ENCODE results near the gene INF2. TPM values are rescaled to one million over a fixed set of nuclear protein-coding genes. Genes with fewer than 3 reads are reported as not detected.
"Not testable (repeated sequence)": the region's sequence is repeated elsewhere in the genome, so short reads cannot be mapped to it uniquely, and the experiment has no call there.

The INF2 gene
- 51.2 and 80.9 TPM in 2 replicates for total RNA-seq

- DNase-seq (ENCODE audit: low read depth), result no peak
Measured at GRCh38 chr14:104689109-104689880, at the start of gene INF2. TSS of gene INF2 (plus strand) at chr14:104689618. CDS start at chr14:104701366, 11,748 bp downstream.

GRCh38 chr14:104639885-104640548, 49.4 kb upstream of the INF2 start:
- peak; percentile 4 for DNase-seq (ENCODE audit: low read depth)

- no peak for DNase-seq (ENCODE audit: low read depth)
Measured at GRCh38 chr14:104640681-104641080, 48.7 kb upstream of the INF2 start.

GRCh38 chr14:104641753-104642539, 47.5 kb upstream of the INF2 start:
- no peak for DNase-seq (ENCODE audit: low read depth)

GRCh38 chr14:104642540-104642868, 46.9 kb upstream of the INF2 start:
- DNase-seq (ENCODE audit: low read depth), result no peak

GRCh38 chr14:104643306-104643705, 46.1 kb upstream of the INF2 start:
- DNase-seq (ENCODE audit: low read depth), result no peak

GRCh38 chr14:104644091-104644635, 45.3 kb upstream of the INF2 start:
- no peak for DNase-seq (ENCODE audit: low read depth)

- DNase-seq (ENCODE audit: low read depth), result peak; percentile 4
Measured at GRCh38 chr14:104644656-104645378, 44.6 kb upstream of the INF2 start.

- DNase-seq (ENCODE audit: low read depth), result no peak
Measured at GRCh38 chr14:104647467-104648043, 41.9 kb upstream of the INF2 start.

GRCh38 chr14:104650057-104650980, 39.1 kb upstream of the INF2 start:
- DNase-seq (ENCODE audit: low read depth), result no peak

GRCh38 chr14:104650981-104651875, 38.2 kb upstream of the INF2 start:
- no peak for DNase-seq (ENCODE audit: low read depth)

GRCh38 chr14:104651876-104652260, 37.5 kb upstream of the INF2 start:
- no peak for DNase-seq (ENCODE audit: low read depth)

- no peak for DNase-seq (ENCODE audit: low read depth)
Measured at GRCh38 chr14:104652386-104652785, 37.0 kb upstream of the INF2 start.

- not testable (repeated sequence) for DNase-seq (ENCODE audit: low read depth)
Measured at GRCh38 chr14:104653130-104653920, 36.1 kb upstream of the INF2 start.

GRCh38 chr14:104654119-104654518, 35.3 kb upstream of the INF2 start:
- no peak for DNase-seq (ENCODE audit: low read depth)

- no peak for DNase-seq (ENCODE audit: low read depth)
Measured at GRCh38 chr14:104655128-104655848, 34.1 kb upstream of the INF2 start.

- no peak for DNase-seq (ENCODE audit: low read depth)
Measured at GRCh38 chr14:104656014-104656714, 33.3 kb upstream of the INF2 start.

All from renal cortical epithelial cell (primary cell).